HG03342 (cell line): ENCODE results near the gene ATF7IP2.
"Not testable (repeated sequence)": the region's sequence is repeated elsewhere in the genome, so short reads cannot be mapped to it uniquely, and the experiment has no call there.

Experiments
- ATAC-seq: cut with Tn5 transposase; IDR thresholded peaks from one replicate; pipeline ENCODE4 v1.9.1; 2021; ENCODE audit warnings: mild to moderate bottlenecking, moderate library complexity; ENCODE audit not compliant: unreplicated experiment

Gene ATF7IP2

DNA sequence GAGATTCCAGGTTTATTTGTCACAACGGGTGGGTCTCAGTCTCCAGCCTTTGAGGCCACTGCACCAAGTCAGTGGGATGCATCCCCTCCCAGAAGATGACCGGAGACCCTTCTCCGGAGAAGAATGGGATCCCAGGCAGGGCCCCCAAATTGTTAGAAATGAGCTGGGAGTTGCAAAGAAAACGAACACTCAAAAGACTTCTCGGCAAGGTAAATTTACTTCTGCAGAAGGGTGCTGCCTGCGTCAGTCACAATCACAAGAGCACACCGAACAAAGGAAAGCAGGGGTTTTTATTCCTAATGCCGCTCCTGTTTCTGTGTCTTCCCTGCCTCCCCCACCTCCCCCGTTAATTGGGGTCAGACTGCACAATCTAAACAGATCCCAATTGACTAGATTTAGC is 61.4 kb downstream of the ATF7IP2 start:
- no peak for ATAC-seq

DNA sequence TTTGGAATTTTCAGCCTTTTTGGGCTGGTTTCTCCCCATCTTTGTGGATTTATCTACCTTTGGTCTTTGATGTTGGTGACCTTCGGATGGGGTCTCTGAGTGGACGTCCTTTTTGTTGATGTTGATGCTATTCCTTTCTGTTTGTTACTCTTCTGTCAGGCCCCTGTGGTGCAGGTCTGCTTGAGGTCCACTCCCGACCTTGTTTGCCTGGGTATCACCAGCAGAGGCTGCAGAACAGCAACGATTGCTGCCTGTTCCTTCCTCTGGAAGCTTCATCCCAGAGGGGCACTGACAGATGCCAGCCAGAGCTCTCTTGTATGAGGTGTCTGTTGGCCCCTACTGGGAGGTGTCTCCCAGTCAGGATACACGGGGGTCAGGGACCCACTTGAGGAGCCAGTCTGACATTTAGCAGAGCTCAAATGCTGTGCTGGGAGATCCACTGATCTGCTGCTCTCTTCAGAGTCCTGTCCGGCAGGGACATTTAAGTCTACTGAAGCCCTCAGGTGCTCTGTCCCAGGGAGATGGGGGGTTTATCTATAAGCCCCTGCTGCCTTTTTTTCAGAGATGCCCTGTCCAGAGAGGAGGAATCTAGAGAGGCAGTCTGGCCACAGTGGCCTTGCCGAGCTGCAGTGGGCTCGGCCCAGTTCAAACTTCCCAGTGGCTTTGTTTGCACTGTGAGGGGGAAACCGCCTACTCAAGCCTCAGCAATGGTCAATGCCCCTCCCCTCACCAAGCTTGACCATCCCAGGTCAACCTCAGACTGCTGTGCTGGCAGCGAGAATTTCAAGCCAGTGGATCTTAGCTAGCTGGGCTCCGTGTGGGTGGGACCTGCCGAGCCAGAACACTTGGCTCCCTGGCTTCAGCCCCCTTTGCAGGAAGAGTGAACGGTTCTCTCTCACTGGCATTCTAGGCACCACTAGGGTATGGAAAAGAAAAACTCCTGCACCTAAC is 66.6 kb downstream of the ATF7IP2 start:
- ATAC-seq: not testable (repeated sequence)

DNA sequence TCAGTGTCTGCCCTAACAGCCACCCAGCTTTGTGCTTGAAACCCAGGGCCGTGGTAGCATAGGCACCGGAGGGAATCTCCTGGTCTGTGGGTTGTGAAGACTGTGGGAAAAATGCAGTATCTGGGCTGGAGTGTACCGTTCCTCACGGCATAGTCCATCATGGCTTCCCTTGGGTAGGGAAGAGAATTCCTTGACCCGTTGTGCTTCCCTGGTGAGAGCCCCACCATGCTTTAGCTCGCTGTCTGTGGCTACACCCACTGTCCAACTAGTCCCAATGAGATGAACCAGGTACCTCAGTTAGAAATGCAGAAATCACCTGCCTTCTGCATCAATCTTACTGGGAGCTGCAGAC is 67.3 kb downstream of the ATF7IP2 start:
- no peak for ATAC-seq

GRCh38 chr16:10465821-10466220 is 80.0 kb downstream of the ATF7IP2 start:
- ATAC-seq: no peak

DNA sequence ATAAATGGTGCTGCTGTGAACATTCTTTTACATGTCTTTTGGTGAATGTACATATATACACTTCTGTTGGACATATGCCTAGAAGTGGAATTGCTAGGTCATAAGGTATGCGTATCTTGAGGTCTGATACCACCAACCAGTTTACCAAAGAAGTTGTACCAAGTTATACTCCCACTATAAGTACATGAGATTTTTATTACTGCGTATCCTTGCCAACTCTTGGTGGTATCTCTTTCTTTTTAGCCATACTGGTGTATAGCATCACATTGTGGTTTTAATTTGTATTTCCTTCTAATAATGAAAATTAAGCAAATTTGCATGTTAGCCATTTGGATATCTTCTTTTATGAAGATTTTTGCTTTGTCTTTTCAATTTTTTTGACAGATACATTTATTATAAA is 80.5 kb downstream of the ATF7IP2 start:
- ATAC-seq: no peak

DNA sequence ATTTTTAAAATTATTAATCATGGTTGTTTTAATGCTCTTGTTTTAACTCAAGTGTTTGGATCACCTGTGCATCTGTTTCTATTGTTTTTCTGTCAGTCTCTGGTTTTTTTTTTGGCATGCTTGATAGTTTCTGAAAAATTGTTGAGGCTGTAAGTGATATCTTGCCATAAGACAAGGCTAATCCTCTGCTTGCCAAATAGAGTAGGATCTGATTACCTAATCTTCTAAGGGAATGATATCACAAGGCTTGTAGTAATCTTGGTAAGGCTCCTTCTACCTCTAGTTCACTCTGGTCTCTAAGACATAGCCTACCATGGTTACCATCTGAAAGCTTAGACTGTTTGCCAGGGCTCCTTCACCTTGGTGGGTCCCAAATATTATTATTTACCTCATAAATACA is 81.0 kb downstream of the ATF7IP2 start:
- no peak for ATAC-seq

DNA sequence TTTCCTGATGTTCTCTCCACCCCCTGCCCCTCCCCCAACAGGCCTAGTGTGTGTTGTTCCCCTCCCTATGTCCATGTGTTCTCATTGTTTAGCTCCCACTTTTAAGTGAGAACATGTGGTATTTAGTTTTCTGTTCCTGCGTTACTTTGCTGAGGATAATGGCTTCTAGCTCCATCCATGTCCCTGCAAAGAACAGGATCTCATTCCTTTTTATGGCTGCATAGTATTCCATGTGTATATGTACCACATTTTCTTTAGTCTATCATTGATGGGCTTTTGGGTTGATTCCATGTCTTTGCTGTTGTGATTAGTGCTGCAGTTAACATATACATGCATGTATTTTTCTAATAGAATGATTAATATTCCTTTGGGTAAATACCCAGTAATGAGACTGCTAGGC is 90.8 kb downstream of the ATF7IP2 start:
- not testable (repeated sequence) for ATAC-seq

DNA sequence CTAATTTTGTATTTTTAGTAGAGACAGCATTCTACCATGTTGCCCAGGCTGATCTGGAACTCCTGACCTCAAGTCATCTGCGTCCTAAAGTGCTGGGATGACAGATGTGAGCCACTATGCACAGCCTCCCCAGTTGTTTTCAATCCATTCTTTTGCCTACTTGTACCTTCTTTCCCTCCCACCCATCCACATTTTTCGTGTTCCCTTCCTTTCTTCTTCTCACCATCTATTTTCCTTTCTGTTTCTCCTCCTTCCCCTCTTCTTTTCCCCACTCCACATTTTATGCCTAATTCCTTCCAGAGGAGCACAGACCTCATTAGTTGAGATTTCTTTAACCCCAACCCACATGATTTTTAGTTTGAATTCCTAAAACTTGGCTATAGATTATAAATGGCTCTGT is 94.3 kb downstream of the ATF7IP2 start:
- ATAC-seq: no peak

DNA sequence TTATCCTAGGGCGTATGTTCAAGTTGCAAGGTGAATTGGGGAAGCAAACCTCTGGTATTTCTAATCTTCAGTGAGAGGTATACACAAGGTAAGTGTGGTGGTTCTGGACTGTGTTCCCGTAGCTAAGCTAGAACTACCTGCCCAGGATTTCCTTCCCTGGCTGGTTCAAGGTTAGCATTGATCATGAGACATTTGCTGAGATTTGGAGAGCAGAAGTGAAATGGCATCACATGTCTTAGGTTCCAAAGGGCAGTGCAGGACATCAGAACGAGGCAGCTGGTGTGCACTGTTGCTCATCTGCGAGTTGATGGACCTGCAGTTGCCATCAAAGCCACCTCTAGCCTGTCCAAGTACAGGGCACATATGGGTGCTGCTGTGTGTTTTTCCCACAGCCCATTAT is 99.3 kb downstream of the ATF7IP2 start:
- ATAC-seq: no peak

DNA sequence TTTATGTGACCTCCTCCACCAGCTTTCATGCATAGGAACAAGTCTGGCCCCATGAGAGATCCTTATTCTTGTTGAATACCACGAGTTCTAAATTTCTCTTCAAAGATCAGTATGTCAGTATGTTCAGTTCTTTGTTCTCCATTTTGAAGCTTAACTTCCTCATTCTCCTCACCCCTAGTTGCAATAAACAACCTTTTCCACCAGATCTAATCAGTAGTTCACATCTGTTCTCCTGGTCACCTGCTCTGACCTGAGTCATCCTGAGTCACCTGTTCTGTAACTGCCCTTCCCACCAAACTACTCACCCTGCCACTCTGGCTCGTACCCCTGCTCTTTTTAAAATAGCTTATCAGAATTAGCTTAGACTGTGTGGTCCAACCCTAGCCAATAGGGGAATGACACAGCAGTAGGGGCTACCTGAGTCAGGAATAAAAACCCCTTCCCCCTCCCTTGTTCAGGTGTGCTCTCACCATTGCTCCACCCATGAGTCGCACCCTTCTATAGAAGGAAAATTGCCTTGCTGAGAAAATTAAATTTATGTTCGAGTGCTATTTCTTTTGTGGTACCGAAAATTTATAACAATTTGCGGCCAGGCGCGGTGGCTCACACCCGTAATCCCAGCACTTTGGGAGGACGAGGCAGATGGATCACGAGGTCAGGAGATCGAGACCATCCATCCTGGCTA is 100.0 kb downstream of the ATF7IP2 start:
- no peak for ATAC-seq

- no peak for ATAC-seq
Observed at GRCh38 chr16:10490141-10490540, 104.3 kb downstream of the ATF7IP2 start.

GRCh38 chr16:10493276-10493675 is 107.4 kb downstream of the ATF7IP2 start:
- no peak for ATAC-seq

GRCh38 chr16:10494343-10495030 is 108.6 kb downstream of the ATF7IP2 start:
- ATAC-seq: no peak

DNA sequence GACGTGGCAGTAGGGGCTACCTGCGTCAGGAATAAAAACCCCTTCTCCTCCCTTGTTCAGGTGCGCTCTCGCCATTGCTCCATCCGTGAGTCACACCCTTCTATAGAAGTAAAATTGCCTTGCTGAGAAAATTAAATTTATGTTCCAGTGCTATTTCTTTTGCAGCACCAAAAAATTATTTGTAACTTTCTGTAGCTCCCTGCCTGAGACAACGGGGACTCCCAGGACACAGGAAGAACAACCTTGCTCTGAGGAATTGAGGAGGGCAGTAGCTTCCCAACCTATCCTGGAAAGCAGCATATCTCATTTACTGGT is 109.1 kb downstream of the ATF7IP2 start:
- ATAC-seq: no peak

DNA sequence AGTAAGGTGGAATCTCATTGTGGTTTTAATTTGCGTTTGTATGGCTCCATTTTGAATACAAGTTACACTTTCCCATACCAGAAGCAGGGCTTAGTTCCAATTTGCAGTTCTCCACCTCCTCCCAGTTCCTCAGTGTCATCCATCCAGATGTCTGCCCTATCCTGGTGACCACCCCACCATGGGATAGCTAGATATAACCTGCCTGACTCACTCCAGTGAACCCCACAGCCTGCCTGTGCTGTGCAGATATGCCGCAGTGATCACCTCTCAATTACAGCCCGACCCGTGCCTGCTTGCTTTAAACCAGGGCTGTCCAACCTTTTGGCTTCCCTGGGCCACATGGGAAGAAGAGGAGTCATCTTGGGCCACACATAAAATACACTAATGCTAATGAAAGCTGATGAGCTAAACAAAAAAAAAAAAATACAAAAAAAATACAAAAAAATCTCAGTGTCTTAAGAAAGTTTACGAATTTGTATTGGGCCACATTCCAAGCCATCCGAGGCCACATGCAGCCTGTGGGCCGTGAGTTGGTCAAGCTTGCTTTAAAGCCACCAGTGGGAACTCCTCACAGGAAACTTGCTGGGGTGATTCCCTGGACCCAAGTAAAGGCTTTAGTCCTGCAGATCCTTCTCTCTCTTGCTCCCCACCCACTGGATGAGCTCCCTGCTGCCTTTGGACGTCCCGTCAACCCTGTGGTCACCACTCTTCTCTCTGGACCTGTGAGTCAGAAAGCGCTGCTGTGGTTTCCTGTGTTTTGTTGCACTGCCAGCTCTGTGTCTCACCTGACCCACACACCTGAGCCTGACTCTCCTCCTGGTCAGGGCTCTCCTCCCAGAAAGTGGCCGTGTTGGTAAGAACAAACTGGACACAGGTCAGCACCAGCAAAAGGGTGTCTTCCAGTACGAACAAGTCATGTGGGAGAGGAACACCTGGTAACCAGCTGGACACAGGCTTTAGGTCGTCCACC is 111.6 kb downstream of the ATF7IP2 start:
- ATAC-seq: no peak

- ATAC-seq: no peak
Observed at GRCh38 chr16:10500582-10500981, 114.7 kb downstream of the ATF7IP2 start.

GRCh38 chr16:10501016-10501607 is 115.3 kb downstream of the ATF7IP2 start:
- no peak for ATAC-seq

DNA sequence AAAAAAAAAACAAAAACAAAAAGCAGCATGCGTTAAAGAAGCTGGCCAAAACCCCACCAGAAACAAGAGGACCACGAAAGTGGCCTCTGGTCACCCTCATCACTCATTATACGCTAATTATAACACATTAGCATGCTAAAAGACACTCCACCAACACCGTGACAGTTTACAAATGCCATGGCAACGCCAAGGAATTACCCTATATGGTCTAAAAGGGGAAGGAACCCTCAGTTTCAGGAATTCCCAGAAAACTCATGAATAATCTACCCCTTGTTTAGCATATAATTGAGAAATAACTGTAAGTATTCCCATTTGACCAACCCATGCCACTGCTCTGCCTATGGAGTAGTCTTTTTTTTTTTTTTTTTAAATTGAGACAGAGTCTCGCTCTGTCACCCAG is 116.9 kb downstream of the ATF7IP2 start:
- ATAC-seq: no peak

DNA sequence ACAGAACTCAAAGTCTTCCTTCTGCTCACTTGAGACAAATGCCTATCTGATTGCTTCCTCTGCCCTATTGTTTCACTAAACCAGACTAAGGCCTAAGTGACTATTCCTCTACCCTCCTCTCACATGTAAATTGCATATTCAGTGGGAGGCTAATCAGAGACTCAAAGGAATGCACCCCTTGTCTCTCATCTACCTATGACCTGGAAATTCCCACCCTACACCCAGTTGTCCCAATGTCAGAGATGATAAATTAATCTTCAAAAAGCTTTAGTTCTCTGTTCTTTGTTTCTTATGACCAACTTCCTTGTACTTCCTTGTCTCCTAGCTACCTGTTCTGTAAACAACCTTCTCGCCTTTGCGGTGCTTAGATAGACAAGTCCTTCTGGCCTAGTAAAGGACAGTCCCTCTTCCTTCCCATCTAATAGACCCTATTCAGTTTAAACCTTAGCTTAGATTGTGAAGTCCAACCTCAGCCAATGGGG is 118.6 kb downstream of the ATF7IP2 start:
- no peak for ATAC-seq

DNA sequence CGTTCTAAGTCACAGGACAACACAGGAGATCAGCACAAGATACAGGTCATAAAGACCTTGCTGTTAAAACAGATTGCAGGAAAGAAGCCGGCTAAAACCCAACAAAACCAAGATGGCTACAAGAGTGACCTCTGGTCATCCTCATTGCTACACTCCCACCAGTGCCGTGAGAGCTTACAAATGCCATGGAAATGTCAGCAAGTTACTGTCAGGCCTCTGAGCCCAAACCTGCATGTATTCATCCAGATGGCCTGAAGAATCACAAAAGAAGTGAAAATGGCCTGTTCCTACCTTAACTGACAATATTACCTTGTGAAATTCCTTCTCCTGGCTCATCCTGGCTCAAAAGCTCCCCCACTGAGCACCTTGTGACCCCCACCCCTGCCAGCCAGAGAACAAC is 119.4 kb downstream of the ATF7IP2 start:
- ATAC-seq: not testable (repeated sequence)
